ENCODE measurements around the gene CLCA1. TPM values are rescaled to one million over a fixed set of nuclear protein-coding genes. Genes with fewer than 3 reads are reported as not detected.
A peak's percentile ranks its signal among the peaks of the same experiment; 100 is the strongest.

Gene CLCA1
- not detected in 2 replicates for total RNA-seq

DNA sequence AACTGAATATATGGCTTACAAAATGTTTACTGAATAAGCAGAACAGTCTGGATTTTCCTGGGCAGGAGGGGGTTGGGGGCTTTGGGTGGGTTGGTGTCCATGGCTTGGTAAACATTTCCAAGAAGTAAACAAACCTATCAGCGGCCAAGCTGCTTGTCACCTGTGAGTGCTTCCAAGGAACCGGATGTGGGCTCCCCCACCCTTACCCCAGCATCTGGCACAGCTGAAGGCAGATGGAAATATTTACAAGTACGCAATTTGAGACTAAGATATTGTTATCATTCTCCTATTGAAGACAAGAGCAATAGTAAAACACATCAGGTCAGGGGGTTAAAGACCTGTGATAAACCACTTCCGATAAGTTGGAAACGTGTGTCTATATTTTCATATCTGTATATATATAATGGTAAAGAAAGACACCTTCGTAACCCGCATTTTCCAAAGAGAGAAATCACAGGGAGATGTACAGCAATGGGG lies at the start of gene CLCA1:
TSS of gene CLCA1 (plus strand) at position 427 of the 477 bp plus-strand sequence. CDS start at position 472, 45 bp downstream.
- DNase-seq (ENCODE audit: low read depth) = no peak
- H3K4me3 ChIP-seq (ENCODE audit: low read depth, low read length) = no peak within 1 kb of the TSS
- no peak for TF ChIP-seq CTCF (conservative IDR thresholded peaks at IDR 0.05; ENCODE audit: low read depth, low read length)

DNA sequence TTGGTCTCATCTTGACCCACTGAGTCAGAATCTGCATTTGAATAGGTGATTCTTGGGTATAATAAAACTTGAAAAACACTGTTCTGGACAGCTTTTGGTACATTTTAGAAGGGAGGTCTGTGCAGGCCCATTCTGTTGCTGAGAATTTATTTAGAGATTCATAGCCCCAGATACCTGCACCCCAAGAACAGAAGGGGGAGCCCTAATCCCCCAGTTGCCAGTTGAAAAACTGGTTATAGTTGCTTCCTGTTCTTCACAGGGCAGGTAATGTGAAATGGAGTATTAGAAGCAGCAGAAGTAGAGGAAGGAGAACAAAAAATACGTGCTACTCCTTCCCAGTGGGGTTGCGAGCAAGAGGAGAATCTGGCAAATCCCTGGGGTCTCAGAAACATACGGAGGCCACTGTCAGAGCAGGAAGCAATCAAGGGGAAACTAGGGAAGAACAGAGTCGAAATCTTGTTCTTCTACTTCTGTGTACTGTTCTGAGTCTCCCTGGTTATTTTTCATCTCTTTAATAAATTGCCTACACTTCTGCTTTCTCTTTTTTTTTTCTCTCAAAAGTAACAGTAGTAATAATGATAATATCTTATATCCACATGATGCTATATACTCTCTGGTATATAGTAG lies 49.3 kb upstream of the CLCA1 start:
- peak; percentile 66 for TF ChIP-seq CTCF (conservative IDR thresholded peaks at IDR 0.05; ENCODE audit: low read depth, low read length)
- H3K4me3 ChIP-seq (ENCODE audit: low read depth, low read length) = no peak overlapping the region
- no peak for DNase-seq (ENCODE audit: low read depth)

DNA sequence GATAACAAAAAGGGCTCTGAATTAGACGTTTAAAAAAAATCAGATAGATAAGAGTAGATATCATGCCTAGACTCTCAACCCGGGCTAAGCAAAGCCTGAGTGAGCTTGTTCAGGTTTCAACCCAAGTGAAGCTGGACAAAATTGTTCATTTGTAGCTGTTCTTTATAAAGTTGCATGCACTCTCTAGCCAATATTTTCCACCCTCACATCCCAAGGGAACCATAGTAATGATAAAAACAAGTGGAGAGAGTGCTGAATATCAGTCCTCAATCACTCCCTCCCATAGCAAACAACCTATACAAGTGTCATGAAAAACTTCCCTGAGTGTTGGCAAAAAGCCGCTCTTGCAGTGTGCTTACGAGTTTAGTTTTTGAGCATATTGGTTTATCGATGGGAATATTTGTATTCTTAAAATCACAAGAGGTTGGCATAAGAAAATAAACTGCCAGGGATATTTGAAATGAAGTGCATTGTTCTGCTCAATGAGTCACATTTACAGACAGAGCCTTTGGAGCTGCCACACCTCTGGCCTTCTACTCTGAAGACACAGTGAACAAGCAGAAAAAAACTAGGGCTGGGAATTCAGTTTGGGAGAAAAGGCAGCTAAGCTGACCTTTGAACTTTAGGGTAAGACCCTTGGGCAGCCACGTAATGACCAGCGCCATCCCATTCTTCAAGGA lies 47.0 kb upstream of the CLCA1 start:
- H3K4me3 ChIP-seq (ENCODE audit: low read depth, low read length) = no peak overlapping the region
- no peak for TF ChIP-seq CTCF (conservative IDR thresholded peaks at IDR 0.05; ENCODE audit: low read depth, low read length)
- no peak for DNase-seq (ENCODE audit: low read depth)

DNA sequence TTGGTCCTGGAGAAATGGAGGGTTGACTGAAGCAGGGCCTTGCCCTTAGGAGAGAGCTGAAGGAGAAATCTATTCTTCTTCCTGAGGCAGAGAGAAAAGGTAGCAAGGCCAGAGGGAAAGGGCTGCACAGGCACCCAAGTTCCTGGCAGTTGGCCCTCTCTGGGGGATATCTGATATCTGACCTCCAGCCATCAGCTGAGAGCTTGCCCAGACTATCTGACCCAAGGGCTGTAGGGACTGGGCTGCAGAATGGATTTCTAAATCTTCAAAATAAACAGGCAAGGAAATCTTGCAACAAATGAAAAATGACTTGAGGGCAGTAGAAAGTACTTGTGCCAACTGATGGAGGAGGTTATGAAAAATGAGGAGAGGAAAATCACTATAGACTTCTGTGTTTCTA lies 45.3 kb upstream of the CLCA1 start:
- TF ChIP-seq CTCF (conservative IDR thresholded peaks at IDR 0.05; ENCODE audit: low read depth, low read length) = no peak
- no peak for DNase-seq (ENCODE audit: low read depth)
- H3K4me3 ChIP-seq (ENCODE audit: low read depth, low read length) = no peak overlapping the region

GRCh38 chr1:86423873-86424272 lies 44.9 kb upstream of the CLCA1 start, which contains the start of gene CLCA2:
Gene CLCA2, plus strand, starts transcription at chr1:86424171. Its CDS starts 77 bp downstream, at chr1:86424248.
- TF ChIP-seq CTCF (conservative IDR thresholded peaks at IDR 0.05; ENCODE audit: low read depth, low read length) = no peak
- no peak within 1 kb of the TSS for H3K4me3 ChIP-seq (ENCODE audit: low read depth, low read length)
- no peak for DNase-seq (ENCODE audit: low read depth)

DNA sequence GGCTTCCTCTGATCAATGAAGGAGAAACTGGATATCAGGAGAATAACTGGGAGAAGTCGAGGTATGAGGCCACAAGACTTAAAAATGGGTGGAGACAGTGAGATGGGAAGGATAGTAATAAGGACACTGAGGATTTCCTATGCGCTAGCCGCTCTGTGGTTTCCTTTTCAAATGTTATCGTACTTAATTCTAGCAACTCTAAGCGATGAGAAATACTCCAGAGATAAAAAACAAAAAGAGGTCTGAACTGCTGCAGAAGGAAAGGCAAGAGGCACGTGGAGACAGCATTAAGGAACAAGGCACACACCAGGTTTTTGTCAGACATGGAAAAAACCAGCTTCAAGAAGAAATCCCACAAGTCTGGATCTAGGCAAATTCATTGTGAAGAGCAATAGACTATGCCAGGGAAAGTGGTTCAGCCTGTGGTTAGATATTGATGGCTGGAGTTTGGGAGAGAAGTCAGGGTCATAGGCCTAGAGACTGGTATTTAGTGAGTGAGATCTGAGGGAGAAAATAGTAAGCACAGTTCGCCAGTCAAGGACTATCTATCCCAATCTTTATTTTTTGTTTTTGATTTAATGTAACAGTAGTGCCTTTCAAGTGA lies 39.5 kb upstream of the CLCA1 start:
- H3K4me3 ChIP-seq (ENCODE audit: low read depth, low read length) = no peak overlapping the region
- no peak for DNase-seq (ENCODE audit: low read depth)
- TF ChIP-seq CTCF (conservative IDR thresholded peaks at IDR 0.05; ENCODE audit: low read depth, low read length) = no peak

Data from epithelial cell of proximal tubule (primary cell).